DOHH2 (cell line): Measurements from ENCODE around the gene C9orf50.

ENCODE experiments used
- H3F3A ChIP-seq: fragments of 200-600 bp; sonication (generic), shearing (Covaris generic); 2 replicates; pipeline ENCODE4 v1.6.0; 2016; ENCODE audit warnings: antibody characterized with exemption, mild to moderate bottlenecking; ENCODE audit not compliant: control insufficient read depth, insufficient read depth
- H3K27ac ChIP-seq: fragments of 200-600 bp; sonication (generic); 2 replicates; pipeline ENCODE4 v1.5.1; 2014; ENCODE audit warnings: low read depth, mild to moderate bottlenecking, low read length, moderate library complexity
- H3K27me3 ChIP-seq: fragments of 200-600 bp; sonication (generic); 2 replicates; pipeline ENCODE4 v1.6.1; 2014; ENCODE audit warnings: mild to moderate bottlenecking, low read length, mixed read lengths; ENCODE audit not compliant: control insufficient read depth
- H3K36me3 ChIP-seq: fragments of 200-600 bp; sonication (generic); 2 replicates; pipeline ENCODE4 v1.6.1; 2014; ENCODE audit warnings: mild to moderate bottlenecking, low read length, moderate library complexity, mixed read lengths; ENCODE audit not compliant: control insufficient read depth
- H3K4me1 ChIP-seq: fragments of 200-600 bp; sonication (generic); 2 replicates; pipeline ENCODE4 v1.6.1; 2014; ENCODE audit warnings: mild to moderate bottlenecking, low read length, mixed read lengths; ENCODE audit not compliant: control insufficient read depth
- H3K4me2 ChIP-seq: fragments of 200-600 bp; sonication (generic); 2 replicates; pipeline ENCODE4 v1.6.0; 2014; ENCODE audit warnings: mild to moderate bottlenecking, low read length, moderate library complexity
- H3K4me3 ChIP-seq: fragments of 200-600 bp; sonication (generic); 2 replicates; pipeline ENCODE4 v1.5.1; 2014; ENCODE audit warnings: mild to moderate bottlenecking, low read length, mixed read lengths
- H3K79me2 ChIP-seq: fragments of 200-600 bp; sonication (generic); 2 replicates; pipeline ENCODE4 v1.6.1; 2014; ENCODE audit warnings: mild to moderate bottlenecking, low read length, mixed read lengths; ENCODE audit not compliant: control insufficient read depth
- H3K9me2 ChIP-seq: fragments of 200-600 bp; sonication (generic); replicated peaks from 2 replicates; pipeline ENCODE4 v1.6.1; 2014; ENCODE audit warnings: mild to moderate bottlenecking, low read length, mixed read lengths; ENCODE audit not compliant: control insufficient read depth
- H3K9me3 ChIP-seq: fragments of 200-600 bp; sonication (generic); 2 replicates; pipeline ENCODE4 v1.6.1; 2014; ENCODE audit warnings: antibody characterized with exemption, low read length, mixed read lengths; ENCODE audit not compliant: control insufficient read depth, insufficient read depth
- H4K20me1 ChIP-seq: fragments of 200-600 bp; sonication (generic); 2 replicates; pipeline ENCODE4 v1.6.0; 2014; ENCODE audit warnings: low read depth, mild to moderate bottlenecking, antibody characterized with exemption, low read length, moderate library complexity; ENCODE audit not compliant: control insufficient read depth, insufficient read depth
- EZH2phosphoT487 ChIP-seq: fragments of 200-600 bp; sonication (generic); IDR thresholded peaks from 2 replicates; pipeline ENCODE4 v1.6.1; 2017; ENCODE audit warnings: borderline replicate concordance, mild to moderate bottlenecking, antibody characterized with exemption, low read length, moderate library complexity, mixed read lengths
- TF ChIP-seq, protein P1 (sequence below): fragments of 200-600 bp; sonication (generic); IDR thresholded peaks from one replicate; pipeline ENCODE4 v1.5.1; 2014; ENCODE audit warnings: antibody characterized with exemption, mild to moderate bottlenecking, low read depth, low read length; ENCODE audit not compliant: poor library complexity, severe bottlenecking

C9orf50 gene

DNA sequence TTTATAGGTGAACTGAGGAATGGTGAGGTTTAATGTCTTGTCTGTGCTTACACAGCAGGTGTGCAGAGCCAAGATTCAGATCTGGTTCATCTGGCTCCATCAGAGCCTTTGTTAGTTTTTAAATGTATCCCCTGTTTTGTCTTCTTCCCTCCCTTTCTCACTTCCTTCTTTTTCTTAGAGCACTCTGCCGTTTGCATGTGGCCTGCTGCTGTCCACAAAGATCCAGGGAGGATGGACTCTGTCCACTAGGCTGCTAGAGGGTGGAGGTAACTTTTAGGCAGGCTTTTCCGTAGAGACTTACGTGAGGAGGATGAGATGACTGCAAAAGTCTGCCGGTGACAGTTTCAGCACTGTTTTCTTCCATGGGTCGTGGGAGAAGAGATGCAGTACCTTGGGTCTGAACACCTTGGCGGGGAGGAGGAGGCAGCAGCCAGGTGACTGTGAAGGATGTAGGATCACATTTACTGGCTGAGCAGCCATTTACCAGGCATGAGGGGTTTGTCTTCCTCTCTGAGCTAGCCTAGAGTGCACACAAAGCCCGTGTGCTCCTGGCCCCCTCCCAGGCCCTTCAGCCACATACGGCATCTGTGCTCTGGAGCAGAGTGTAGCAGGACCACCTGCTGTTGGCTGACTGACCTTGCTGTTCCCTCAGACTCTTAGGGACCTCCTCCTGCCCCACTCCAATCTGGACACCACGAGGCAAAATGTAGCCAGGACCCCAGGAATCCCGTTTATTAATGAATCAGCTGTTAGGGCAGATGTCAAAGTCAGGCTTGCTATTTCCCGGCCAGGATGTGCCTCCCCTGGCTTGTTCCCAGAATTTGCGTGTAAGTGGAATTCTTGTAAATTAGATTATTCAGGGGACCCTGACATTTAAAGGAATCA, 6.9 kb upstream of the C9orf50 start:
- H4K20me1 ChIP-seq: peaks cover 36% of the 10 kb centered on the region
- H3K36me3 ChIP-seq: peaks cover 64% of the 10 kb centered on the region
- no peaks in the 10 kb centered on the region for H3K27me3 ChIP-seq
- H3K4me2 ChIP-seq: peak overlapping the region; percentile 85
- H3K9me2 ChIP-seq: no peaks in the 10 kb centered on the region
- H3F3A ChIP-seq: peaks cover 9% of the 10 kb centered on the region
- no peaks in the 10 kb centered on the region for H3K9me3 ChIP-seq
- no peak for TF ChIP-seq EZH2phosphoT487
- TF ChIP-seq, protein P1, sequence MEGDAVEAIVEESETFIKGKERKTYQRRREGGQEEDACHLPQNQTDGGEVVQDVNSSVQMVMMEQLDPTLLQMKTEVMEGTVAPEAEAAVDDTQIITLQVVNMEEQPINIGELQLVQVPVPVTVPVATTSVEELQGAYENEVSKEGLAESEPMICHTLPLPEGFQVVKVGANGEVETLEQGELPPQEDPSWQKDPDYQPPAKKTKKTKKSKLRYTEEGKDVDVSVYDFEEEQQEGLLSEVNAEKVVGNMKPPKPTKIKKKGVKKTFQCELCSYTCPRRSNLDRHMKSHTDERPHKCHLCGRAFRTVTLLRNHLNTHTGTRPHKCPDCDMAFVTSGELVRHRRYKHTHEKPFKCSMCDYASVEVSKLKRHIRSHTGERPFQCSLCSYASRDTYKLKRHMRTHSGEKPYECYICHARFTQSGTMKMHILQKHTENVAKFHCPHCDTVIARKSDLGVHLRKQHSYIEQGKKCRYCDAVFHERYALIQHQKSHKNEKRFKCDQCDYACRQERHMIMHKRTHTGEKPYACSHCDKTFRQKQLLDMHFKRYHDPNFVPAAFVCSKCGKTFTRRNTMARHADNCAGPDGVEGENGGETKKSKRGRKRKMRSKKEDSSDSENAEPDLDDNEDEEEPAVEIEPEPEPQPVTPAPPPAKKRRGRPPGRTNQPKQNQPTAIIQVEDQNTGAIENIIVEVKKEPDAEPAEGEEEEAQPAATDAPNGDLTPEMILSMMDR: no peak
- H3K27ac ChIP-seq: peak overlapping the region; percentile 84
- H3K79me2 ChIP-seq: peaks cover 69% of the 10 kb centered on the region
- peaks cover 38% of the 10 kb centered on the region for H3K4me1 ChIP-seq
- H3K4me3 ChIP-seq: peak overlapping the region; percentile 84

GRCh38 chr9:129626625-129627284, 5.9 kb upstream of the C9orf50 start:
- Histone ChIP-seq H3K9me3 (no peaks in the 10 kb centered on the region), H3K9me2 (no peaks in the 10 kb centered on the region), H3K4me2 (peak overlapping the region; percentile 85), H3K27me3 (peaks cover under 1% of the 10 kb centered on the region; the same call in 1 of the 2 replicates), H3K4me1 (peaks cover 38% of the 10 kb centered on the region), H3F3A (peaks cover 9% of the 10 kb centered on the region), H3K79me2 (peaks cover 58% of the 10 kb centered on the region), H3K36me3 (peaks cover 54% of the 10 kb centered on the region), H4K20me1 (peaks cover 34% of the 10 kb centered on the region), H3K4me3 (peak overlapping the region; percentile 84), H3K27ac (peak overlapping the region; percentile 84)
- TF ChIP-seq EZH2phosphoT487: no peak
- TF ChIP-seq, protein P1: no peak

DNA sequence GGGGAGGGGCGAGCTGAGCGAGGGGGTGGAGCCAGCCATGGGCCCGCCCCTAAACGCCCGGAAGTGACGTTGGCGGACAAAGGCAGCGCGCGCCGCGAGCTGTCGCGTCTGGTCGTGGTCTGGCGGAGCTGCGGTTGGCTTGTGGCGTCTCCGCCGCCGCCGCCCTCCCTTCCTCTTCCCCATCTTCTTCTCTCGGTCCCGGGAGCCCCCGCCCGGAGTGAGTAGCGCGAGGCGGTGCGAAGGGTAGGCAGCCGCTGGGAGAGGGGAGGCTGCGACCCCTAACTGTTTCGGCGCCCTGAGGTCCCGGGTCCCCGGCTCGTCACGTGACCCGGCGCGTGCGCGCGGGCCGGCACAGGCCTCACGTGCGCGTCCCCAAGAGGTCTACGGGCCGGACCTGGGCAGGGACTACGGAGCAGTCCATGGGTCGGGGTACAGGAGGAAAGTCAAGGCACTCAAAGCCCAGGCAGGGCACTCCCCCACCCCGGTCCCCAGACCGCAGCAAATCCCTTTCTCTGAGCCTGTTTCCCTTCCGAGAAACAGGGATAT, 5.3 kb upstream of the C9orf50 start, which contains the start of gene NTMT1:
NTMT1 (plus strand) TSS at position 85 of the 546 bp plus-strand sequence. CDS start 6,541 bp downstream, outside the sequence.
- peaks cover 30% of the 10 kb centered on the region for H4K20me1 ChIP-seq
- peaks cover 52% of the 10 kb centered on the region for H3K79me2 ChIP-seq
- TF ChIP-seq, protein P1: no peak
- TF ChIP-seq EZH2phosphoT487: no peak
- H3F3A ChIP-seq: peaks cover 9% of the 10 kb centered on the region
- H3K9me3 ChIP-seq: no peaks in the 10 kb centered on the region
- peaks cover 48% of the 10 kb centered on the region for H3K36me3 ChIP-seq
- peaks cover 4% of the 10 kb centered on the region for H3K27me3 ChIP-seq
- peak within 1 kb of the TSS; percentile 85 for H3K4me2 ChIP-seq
- peak within 1 kb of the TSS; percentile 84 for H3K27ac ChIP-seq
- H3K9me2 ChIP-seq: no peaks in the 10 kb centered on the region
- peaks cover 38% of the 10 kb centered on the region for H3K4me1 ChIP-seq
- peak within 1 kb of the TSS; percentile 84 for H3K4me3 ChIP-seq
